WTC11 (cell line): ENCODE results near the gene CARMIL1. TPM values are rescaled to one million over a fixed set of nuclear protein-coding genes. Genes with fewer than 3 reads are reported as not detected.

Experiments
- ATAC-seq: fragments of 200-7000 bp; cut with Tn5 transposase; 2 replicates; pipeline ENCODE4 v1.10.0; 2021; ENCODE audit warnings: mild to moderate bottlenecking, moderate library complexity
- CTCF ChIA-PET: fragments of 300-600 bp; sonication (Branson Sonifier 250); formaldehyde crosslinking; loops from one replicate; lab custom pipeline; 2021; ENCODE audit warnings: antibody characterized with exemption; lab: Charles Lee
- POLR2A ChIA-PET: fragments of 350-600 bp; sonication (Branson Sonifier 250); formaldehyde crosslinking; loops from one replicate; lab custom pipeline; 2021; ENCODE audit warnings: antibody characterized with exemption; lab: Charles Lee
- DNase-seq: peaks from one replicate; pipeline ENCODE4 v3.0.0; 2021; ENCODE audit warnings: low spot score
- H3K27ac Mint-ChIP-seq: 2 replicates; pipeline ENCODE4 v1.8.0; 2021; ENCODE audit warnings: mixed read lengths
- H3K27me3 Mint-ChIP-seq: 2 replicates; pipeline ENCODE4 v1.8.0; 2021; ENCODE audit warnings: low read depth, mild to moderate bottlenecking, moderate library complexity, mixed read lengths
- H3K36me3 Mint-ChIP-seq: 2 replicates; pipeline ENCODE4 v1.8.0; 2021; ENCODE audit warnings: mixed read lengths
- H3K4me1 Mint-ChIP-seq: 2 replicates; pipeline ENCODE4 v1.8.0; 2022; ENCODE audit warnings: mixed read lengths
- H3K4me3 Mint-ChIP-seq: 2 replicates; pipeline ENCODE4 v1.8.0; 2021; ENCODE audit warnings: mild to moderate bottlenecking, moderate library complexity, mixed read lengths
- H3K9me3 Mint-ChIP-seq: 2 replicates; pipeline ENCODE4 v1.8.0; 2021; ENCODE audit warnings: mixed read lengths
- ARID4B ChIP-seq: sonication (generic); formaldehyde crosslinking; IDR thresholded peaks from 2 replicates; pipeline ENCODE4 v1.8.0; 2023; ENCODE audit warnings: missing genetic modification reagents, mild to moderate bottlenecking, borderline replicate concordance
- ATF3 ChIP-seq: sonication (generic); formaldehyde crosslinking; conservative IDR thresholded peaks from 2 replicates; pipeline ENCODE4 v1.8.1; 2022; ENCODE audit warnings: mild to moderate bottlenecking, missing genetic modification reagents
- CREM ChIP-seq: sonication (generic); formaldehyde crosslinking; IDR thresholded peaks from 2 replicates; pipeline ENCODE4 v1.8.1; 2022; ENCODE audit warnings: mild to moderate bottlenecking, missing genetic modification reagents, moderate library complexity
- ETV6 ChIP-seq: sonication (generic); formaldehyde crosslinking; IDR thresholded peaks from 2 replicates; pipeline ENCODE4 v1.8.1; 2022; ENCODE audit warnings: mild to moderate bottlenecking, missing genetic modification reagents
- PREB ChIP-seq: sonication (generic); formaldehyde crosslinking; IDR thresholded peaks from 2 replicates; pipeline ENCODE4 v1.8.1; 2022; ENCODE audit warnings: mild to moderate bottlenecking, missing genetic modification reagents, moderate library complexity, borderline replicate concordance
- RELA ChIP-seq: sonication (generic); formaldehyde crosslinking; IDR thresholded peaks from 2 replicates; pipeline ENCODE4 v1.8.1; 2022; ENCODE audit warnings: missing genetic modification reagents, mild to moderate bottlenecking, borderline replicate concordance
- RORB ChIP-seq: fragments of 250-450 bp; sonication (Bioruptor Pico); IDR thresholded peaks from 2 replicates; pipeline ENCODE4 v1.9.0; 2021; ENCODE audit warnings: mild to moderate bottlenecking
- SP1 ChIP-seq: sonication (generic); formaldehyde crosslinking; conservative IDR thresholded peaks from 2 replicates; pipeline ENCODE4 v1.8.1; 2022; ENCODE audit warnings: missing genetic modification reagents
- USF1 ChIP-seq: sonication (generic); formaldehyde crosslinking; IDR thresholded peaks from 2 replicates; pipeline ENCODE4 v1.8.0; 2022; ENCODE audit warnings: mild to moderate bottlenecking, missing genetic modification reagents
- ZNF138 ChIP-seq: sonication (generic); formaldehyde crosslinking; conservative IDR thresholded peaks from 2 replicates; pipeline ENCODE4 v1.8.1; 2022; ENCODE audit warnings: mild to moderate bottlenecking, moderate library complexity, missing genetic modification reagents
- ZNF232 ChIP-seq: sonication (generic); formaldehyde crosslinking; IDR thresholded peaks from 2 replicates; pipeline ENCODE4 v1.8.0; 2022; ENCODE audit warnings: mild to moderate bottlenecking, missing genetic modification reagents
- ZNF317 ChIP-seq: sonication (generic); formaldehyde crosslinking; IDR thresholded peaks from 2 replicates; pipeline ENCODE4 v1.8.1; 2023; ENCODE audit warnings: low read depth, mild to moderate bottlenecking, moderate library complexity, missing genetic modification reagents, borderline replicate concordance
- ZSCAN18 ChIP-seq: fragments of 250-450 bp; sonication (Bioruptor Pico); IDR thresholded peaks from 2 replicates; pipeline ENCODE4 v2.1.2; 2022; ENCODE audit warnings: mild to moderate bottlenecking, moderate library complexity
- total RNA-seq: library from RNA; stranded (reverse); gene quantifications from 3 replicates; pipeline ENCODE4 v1.2.3, GENCODE V29; 2021
- TF ChIP-seq, protein P1 (sequence below): sonication (generic); formaldehyde crosslinking; IDR thresholded peaks from 2 replicates; pipeline ENCODE4 v1.8.0; 2022; ENCODE audit warnings: mild to moderate bottlenecking, missing genetic modification reagents
- TF ChIP-seq, protein P2 (sequence below): sonication (generic); formaldehyde crosslinking; IDR thresholded peaks from 2 replicates; pipeline ENCODE4 v1.8.1; 2023; ENCODE audit warnings: mild to moderate bottlenecking, missing genetic modification reagents, moderate library complexity
- TF ChIP-seq, protein P3 (sequence below): fragments of 250-450 bp; sonication (Bioruptor Pico); IDR thresholded peaks from 2 replicates; pipeline ENCODE4 v1.9.0; 2021; ENCODE audit warnings: mild to moderate bottlenecking, borderline replicate concordance

Gene CARMIL1
- total RNA-seq, 1 experiment from 2014 or later, result 36.2 TPM

GRCh38 chr6:25637960-25638434 lies 358.8 kb downstream of the CARMIL1 start (continued):
- TF ChIP-seq ARID4B (CRISPR knock-in tag) (0 out of 2 replicates have a peak, but pooled peaks have one; percentile 38), ZSCAN18 (CRISPR knock-in tag) (no peak), RELA (CRISPR knock-in tag) (0 out of 2 replicates have a peak, but pooled peaks have one; percentile 54), ATF3 (CRISPR knock-in tag) (no peak)
- TF ChIP-seq, protein P1, sequence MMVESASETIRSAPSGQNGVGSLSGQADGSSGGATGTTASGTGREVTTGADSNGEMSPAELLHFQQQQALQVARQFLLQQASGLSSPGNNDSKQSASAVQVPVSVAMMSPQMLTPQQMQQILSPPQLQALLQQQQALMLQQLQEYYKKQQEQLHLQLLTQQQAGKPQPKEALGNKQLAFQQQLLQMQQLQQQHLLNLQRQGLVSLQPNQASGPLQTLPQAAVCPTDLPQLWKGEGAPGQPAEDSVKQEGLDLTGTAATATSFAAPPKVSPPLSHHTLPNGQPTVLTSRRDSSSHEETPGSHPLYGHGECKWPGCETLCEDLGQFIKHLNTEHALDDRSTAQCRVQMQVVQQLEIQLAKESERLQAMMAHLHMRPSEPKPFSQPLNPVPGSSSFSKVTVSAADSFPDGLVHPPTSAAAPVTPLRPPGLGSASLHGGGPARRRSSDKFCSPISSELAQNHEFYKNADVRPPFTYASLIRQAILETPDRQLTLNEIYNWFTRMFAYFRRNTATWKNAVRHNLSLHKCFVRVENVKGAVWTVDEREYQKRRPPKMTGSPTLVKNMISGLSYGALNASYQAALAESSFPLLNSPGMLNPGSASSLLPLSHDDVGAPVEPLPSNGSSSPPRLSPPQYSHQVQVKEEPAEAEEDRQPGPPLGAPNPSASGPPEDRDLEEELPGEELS (CRISPR knock-in tag), result peak; percentile 81

GRCh38 chr6:25639653-25640052 lies 360.5 kb downstream of the CARMIL1 start:
- H3K27me3 Mint-ChIP-seq, result peaks cover 43% of the 10 kb centered on the region
- H3K27ac Mint-ChIP-seq, result no peak overlapping the region
- DNase-seq (no peak), ATAC-seq (no peak)
- H3K36me3 Mint-ChIP-seq, result no peaks in the 10 kb centered on the region
- H3K4me1 Mint-ChIP-seq, result peaks cover 3% of the 10 kb centered on the region; the same call in 1 of the 2 replicates
- ChIA-PET CTCF (interaction anchor here (1.2 to 1.3 kb wide), 2 partner anchors 13 to 416 kb away, joined by 3 to 6 read pairs; no protein-coding TSS in a partner anchor), POLR2A (no interaction called here)
- no peaks in the 10 kb centered on the region for H3K9me3 Mint-ChIP-seq
- H3K4me3 Mint-ChIP-seq, result no peak overlapping the region
- TF ChIP-seq USF1, result no peak
- TF ChIP-seq, protein P1 (CRISPR knock-in tag), result no peak
- TF ChIP-seq, protein P2, sequence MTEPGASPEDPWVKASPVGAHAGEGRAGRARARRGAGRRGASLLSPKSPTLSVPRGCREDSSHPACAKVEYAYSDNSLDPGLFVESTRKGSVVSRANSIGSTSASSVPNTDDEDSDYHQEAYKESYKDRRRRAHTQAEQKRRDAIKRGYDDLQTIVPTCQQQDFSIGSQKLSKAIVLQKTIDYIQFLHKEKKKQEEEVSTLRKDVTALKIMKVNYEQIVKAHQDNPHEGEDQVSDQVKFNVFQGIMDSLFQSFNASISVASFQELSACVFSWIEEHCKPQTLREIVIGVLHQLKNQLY (CRISPR knock-in tag), result no peak
- TF ChIP-seq ETV6 (CRISPR knock-in tag), result no peak
- TF ChIP-seq ZNF138 (CRISPR knock-in tag), result no peak
- TF ChIP-seq ZNF317 (CRISPR knock-in tag), result no peak
- no peak for TF ChIP-seq CREM (CRISPR knock-in tag)
- TF ChIP-seq SP1 (CRISPR knock-in tag), result no peak
- TF ChIP-seq, protein P3, sequence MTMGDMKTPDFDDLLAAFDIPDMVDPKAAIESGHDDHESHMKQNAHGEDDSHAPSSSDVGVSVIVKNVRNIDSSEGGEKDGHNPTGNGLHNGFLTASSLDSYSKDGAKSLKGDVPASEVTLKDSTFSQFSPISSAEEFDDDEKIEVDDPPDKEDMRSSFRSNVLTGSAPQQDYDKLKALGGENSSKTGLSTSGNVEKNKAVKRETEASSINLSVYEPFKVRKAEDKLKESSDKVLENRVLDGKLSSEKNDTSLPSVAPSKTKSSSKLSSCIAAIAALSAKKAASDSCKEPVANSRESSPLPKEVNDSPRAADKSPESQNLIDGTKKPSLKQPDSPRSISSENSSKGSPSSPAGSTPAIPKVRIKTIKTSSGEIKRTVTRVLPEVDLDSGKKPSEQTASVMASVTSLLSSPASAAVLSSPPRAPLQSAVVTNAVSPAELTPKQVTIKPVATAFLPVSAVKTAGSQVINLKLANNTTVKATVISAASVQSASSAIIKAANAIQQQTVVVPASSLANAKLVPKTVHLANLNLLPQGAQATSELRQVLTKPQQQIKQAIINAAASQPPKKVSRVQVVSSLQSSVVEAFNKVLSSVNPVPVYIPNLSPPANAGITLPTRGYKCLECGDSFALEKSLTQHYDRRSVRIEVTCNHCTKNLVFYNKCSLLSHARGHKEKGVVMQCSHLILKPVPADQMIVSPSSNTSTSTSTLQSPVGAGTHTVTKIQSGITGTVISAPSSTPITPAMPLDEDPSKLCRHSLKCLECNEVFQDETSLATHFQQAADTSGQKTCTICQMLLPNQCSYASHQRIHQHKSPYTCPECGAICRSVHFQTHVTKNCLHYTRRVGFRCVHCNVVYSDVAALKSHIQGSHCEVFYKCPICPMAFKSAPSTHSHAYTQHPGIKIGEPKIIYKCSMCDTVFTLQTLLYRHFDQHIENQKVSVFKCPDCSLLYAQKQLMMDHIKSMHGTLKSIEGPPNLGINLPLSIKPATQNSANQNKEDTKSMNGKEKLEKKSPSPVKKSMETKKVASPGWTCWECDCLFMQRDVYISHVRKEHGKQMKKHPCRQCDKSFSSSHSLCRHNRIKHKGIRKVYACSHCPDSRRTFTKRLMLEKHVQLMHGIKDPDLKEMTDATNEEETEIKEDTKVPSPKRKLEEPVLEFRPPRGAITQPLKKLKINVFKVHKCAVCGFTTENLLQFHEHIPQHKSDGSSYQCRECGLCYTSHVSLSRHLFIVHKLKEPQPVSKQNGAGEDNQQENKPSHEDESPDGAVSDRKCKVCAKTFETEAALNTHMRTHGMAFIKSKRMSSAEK (CRISPR knock-in tag), result no peak
- no peak for TF ChIP-seq ZNF232 (CRISPR knock-in tag)
- no peak for TF ChIP-seq PREB (CRISPR knock-in tag)
- TF ChIP-seq RORB (CRISPR knock-in tag), result no peak
